8988T (cell line): ENCODE data around the gene SERPINB10.

Source experiments
- DNase-seq: peaks from one replicate; pipeline ENCODE4 v3.0.0; 2011

Gene SERPINB10

DNA sequence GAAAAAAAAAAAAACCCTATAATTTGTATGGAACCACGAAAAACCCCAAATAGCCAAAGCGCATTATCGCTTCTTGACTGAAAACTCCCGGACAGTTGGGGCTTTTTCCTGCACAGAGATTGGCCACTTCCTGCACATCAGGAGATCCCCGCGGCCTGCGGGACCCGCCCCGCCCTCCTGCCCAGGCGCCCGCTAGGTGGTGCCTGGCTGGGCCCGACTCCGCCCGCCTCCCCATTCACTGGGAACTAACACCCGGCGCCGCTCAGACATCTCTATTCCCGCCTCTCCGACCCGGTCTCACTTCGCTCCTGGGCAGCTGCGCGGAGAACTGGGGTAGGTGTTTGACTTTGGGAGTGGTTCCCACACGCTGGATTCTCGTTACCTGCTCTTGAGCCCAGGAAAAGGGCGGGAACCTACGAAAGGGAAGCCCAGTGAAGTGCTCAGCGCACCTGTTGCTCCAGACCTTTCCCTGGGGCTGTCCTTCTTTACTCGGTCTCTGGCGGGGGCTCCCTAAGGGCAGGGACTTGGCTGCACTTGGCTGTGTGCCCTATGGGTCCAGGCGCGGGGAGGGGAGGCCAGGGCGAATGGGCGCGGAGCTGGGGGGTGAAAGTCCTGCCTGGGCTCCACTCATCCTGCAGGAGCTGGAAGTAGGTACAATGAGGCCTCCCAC, 41.4 kb downstream of the SERPINB10 start, which contains the start of gene HMSD:
Gene HMSD, plus strand, starts transcription at position 234 of the 670 bp plus-strand sequence. CDS start 4,155 bp downstream, outside the sequence.
- DNase-seq, result peak; percentile 22

DNA sequence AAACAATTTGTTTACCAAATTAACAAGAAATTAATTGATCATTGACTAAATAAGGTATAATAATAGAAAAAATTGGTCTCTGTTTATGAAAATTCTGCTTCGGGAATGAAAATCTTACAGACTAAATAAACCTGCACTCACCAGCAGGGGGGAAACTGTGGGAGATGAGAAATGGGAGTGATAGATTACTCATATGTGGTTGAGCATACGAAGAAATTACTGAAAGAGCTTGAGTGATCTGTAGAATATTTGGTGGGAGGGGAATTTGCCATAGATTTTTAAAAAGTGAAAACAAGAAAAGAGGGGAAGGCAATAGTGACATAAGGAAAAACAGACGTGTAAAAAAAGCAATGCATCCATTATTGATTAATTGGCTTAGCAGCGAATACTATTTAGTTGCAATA, 43.5 kb downstream of the SERPINB10 start:
- no peak for DNase-seq

DNA sequence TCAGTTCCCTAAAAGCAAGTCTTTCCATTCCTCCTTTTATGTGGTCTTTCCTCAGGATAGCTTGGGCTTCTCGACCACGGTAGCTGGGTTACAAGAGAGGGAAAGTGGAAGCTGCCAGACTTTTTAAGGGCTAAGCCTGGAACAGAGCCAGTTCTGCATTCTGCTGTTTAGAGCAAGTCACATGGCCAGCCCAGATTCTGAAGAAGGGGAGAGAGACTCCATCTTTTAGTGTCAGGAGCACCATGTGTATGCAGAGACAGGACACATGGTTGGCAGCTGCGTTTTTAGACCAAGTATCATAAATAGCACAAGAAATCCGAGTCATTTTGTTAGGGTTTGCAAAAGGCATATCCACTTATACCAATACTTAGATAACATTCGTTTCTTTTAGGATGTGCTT, 46.1 kb downstream of the SERPINB10 start:
- no peak for DNase-seq

GRCh38 chr18:63956755-63957154, 49.0 kb downstream of the SERPINB10 start:
- no peak for DNase-seq

GRCh38 chr18:63960891-63961290, 53.1 kb downstream of the SERPINB10 start:
- DNase-seq, result no peak

- DNase-seq, result no peak
Measured at GRCh38 chr18:63961435-63961980, 53.8 kb downstream of the SERPINB10 start.

DNA sequence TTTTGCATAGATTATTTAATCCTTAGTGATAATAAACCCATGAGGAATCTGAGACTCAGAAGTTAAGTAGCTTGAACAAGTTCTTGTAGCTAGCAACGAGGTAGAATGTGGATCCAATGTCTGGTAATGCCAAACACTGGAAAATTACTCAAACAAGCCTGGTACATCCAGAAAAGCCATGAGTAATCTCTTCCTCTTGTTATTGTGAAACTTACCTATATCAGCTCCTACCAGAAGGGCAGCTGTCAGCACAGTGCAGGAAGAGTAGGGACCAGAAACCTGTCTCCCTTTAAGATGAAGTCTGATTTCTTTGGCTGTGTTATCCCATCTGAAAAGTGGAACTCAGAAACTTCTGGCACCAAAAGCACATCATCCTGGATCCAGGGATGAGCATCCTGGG, 54.4 kb downstream of the SERPINB10 start:
- no peak for DNase-seq

DNA sequence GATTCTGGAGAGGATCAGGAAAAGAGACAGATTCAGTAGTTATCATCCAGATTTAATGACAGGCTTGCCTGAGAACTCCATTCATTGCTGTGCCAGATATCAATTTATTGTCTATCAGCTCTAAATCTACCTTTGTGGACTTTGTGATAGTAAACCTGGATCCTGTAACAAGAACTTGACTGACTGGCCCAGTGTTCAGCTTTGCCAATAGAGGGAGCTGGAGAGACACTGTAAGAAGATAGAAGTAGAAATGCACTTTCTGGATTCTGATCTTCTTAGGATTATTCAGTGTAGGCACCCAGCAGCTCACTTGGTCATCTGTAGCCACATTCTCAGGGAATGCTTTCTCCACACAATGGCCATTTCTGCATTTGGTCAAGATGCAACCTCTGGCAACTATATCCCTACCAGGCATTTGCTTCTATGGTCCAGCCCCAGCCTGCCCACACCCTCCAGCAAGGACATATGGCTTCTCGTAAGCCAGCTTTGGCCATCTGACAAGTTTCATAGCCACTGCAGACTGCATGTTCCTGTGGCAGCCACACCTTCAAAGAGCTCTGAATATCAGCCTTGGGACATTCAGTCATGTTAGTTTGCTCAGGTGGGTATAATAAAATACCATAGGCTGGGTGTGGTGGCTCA, 56.0 kb downstream of the SERPINB10 start:
- no peak for DNase-seq

GRCh38 chr18:63964908-63965307, 57.1 kb downstream of the SERPINB10 start:
- DNase-seq, result no peak

GRCh38 chr18:63965716-63966330, 58.1 kb downstream of the SERPINB10 start:
- no peak for DNase-seq

DNA sequence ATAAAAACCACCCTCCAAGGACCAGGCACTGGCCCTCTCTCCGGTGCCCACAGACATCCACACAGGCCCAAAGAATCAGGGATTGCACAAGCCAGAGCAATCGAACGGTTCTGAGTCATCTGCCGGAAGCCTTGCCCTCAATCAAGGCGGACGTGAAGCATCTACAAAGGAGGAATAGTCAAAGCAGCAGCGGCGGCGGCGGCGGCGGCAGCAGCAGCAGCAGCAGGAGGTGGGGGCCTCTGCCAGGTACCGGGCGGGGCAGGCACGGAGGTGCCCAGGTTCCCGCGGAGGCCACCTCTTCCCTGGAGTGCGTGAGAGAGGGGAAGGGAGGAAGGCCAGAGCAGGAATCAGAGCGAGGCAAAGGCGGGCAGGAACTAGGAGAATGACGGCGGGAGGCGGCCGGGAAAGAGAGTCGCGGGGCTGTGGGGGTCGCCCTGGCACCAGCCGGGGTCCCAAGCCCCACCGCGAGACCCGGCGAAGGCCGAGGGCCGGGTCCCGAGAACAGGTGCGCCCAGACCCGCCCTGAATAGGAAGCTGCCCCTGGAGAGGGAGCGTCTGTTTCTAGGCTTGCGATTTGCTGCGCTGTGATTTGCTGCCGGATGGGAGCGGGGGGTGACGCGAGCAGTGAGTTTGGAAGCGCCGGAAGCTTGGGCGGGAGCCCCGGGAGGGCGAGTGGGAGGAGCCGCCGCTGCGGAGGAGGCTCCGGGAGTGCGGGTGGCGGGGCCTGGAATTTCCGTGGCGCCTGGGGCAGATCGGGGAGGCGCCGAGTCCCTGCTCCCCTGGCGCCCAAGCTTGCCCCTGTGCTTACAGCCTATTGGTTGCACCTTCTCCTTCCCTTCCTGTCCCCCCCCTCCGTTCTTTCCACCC, 62.4 kb downstream of the SERPINB10 start, which contains the start of gene SERPINB8:
Gene SERPINB8, plus strand, starts transcription at position 140 of the 867 bp plus-strand sequence. CDS start 8,228 bp downstream, outside the sequence.
- DNase-seq, result peak; percentile 15

DNA sequence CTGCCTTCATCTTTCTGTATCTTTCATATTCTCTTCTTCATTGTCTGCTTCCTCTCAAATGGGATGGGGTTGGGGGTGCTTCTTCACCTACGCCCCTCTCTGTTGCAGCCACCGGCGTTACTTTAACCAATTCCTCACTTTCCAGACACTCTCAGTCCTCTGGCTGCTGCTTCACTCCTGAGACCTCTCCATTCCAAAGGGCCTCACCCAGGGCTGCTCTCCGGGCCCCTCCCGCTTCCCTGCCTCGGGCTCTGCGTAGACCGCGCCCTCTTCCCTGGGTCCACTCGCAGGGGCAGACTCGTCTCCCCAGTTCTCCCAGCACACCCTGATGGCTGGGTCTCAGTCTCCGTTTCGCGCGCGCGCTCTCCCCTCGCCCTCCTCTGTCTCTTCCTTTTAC, 63.0 kb downstream of the SERPINB10 start:
- no peak for DNase-seq

DNA sequence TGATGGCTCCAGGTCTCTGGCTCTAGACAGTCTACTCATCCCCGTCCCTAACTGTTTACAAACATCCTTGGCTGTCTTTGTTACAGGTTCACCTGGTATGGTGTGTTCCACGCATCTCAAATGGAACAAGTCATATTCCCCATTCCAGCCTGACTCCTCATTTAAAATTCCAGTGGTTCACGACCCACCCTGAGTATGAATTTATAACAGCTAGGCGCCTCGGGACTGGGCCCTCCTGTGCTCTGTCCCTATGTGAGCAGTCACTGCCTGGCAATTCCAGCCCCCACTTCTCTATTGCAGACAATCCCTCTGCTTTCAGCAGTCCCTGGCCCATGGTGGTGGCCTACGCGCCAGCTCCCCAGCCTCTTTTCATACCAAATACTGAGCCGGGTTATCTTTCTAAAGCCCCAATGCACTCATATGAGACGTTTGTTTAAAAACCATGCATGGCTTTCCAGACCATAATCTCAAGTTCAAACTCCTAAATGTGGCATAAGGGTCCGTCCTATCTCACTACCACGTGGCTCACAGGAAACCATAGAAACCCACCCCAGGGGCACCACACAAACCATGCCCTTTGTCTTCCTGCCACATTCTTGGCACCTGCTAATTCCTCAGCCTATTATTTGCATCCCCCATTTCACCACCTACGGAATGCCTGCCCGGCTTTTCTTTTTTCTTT, 63.7 kb downstream of the SERPINB10 start:
- no peak for DNase-seq

DNA sequence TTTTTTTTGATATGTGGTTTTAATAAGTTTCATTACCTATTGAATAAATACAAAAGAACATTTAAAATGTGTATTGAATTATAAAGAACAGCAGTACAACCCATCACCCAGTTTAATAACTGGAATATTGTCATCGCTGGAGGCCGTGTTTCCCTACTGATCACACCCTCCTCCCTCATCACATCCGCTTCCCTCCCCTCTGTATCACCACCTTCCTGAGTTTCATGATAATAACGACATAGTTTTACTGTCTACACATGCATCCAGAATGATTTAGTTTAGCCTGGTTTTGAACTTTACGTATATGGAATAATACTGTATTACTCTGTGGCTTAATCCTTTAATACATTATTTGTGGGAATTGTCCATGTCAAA, 64.2 kb downstream of the SERPINB10 start:
- DNase-seq, result no peak

DNA sequence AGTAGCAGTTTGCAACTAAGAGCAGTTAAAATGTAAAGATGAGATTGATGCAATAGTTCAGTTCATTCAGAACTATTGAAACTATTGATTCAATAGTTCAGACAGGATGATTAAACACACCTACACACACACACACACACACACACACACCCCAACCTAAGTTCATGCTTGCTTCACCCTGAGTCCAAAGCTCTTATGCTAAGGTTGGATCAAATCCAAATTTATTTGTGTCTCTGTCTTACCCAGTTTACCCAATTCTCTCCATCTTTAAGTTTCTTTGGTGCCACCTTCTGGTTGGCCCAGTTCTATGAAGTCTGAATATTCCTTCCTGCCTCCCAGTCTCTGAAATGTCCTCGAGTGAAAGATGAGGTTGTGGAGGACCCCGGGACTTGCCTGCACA, 67.2 kb downstream of the SERPINB10 start:
- DNase-seq, result no peak

DNA sequence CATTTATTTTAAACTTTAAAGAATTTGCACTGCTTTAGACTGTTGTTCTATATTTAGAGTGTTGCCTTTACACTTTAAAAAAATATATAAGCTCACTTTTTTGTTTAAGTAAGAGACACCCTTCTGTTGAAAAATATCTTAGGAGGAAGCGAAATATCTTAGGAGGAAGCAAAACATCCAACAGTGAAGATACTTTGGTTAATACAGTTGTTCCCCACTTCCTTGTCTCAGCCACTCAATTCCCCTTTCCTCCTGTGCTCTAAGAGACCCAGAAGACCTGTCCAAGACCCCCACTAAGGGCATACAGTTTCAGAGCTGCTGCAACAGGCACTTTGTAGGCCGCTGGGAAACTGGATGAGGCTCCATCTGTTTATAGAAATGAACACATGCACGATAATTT, 67.9 kb downstream of the SERPINB10 start:
- DNase-seq, result no peak

DNA sequence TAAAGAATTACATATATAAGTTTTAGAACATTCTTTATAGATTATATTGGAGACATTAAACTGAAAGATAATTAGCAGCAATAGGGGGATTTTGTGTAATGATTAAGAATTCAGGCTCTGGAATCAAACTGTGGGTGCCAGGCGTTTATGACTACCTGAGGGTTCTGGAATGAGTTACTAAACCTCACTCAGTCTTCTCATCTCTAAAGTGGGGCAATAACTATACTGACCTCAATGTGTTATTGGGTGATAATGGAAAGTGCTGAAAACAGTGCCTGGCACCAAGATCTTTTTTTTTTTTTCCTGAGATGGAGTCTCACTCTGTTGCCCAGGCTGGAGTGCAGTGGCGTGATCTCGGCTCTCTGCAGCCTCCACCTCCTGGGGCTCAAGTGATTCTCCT, 69.3 kb downstream of the SERPINB10 start:
- no peak for DNase-seq

DNA sequence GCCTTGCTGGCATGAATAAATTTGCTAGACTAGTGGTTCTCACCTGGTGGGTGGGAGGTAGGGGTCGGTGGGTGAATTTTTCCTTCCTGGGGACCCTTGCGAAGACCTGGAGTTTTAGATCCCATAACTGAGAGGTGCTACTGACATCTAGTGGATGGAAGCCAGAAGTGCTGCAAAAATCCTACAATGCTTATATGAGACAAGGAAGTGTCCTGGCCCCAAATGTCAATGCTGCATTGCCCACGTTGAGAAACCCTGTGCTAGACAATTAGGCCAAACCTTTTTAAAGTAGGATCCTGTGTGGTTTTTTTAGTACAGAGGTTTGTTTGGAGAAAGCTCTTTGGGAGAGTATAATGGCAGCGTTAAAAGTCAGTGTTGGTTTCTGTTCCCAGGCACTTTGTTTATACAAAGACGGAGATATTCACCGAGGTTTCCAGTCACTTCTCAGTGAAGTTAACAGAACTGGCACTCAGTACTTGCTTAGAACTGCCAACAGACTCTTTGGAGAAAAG, 71.7 kb downstream of the SERPINB10 start:
- DNase-seq, result no peak

GRCh38 chr18:63980027-63980426, 72.3 kb downstream of the SERPINB10 start:
- no peak for DNase-seq

DNA sequence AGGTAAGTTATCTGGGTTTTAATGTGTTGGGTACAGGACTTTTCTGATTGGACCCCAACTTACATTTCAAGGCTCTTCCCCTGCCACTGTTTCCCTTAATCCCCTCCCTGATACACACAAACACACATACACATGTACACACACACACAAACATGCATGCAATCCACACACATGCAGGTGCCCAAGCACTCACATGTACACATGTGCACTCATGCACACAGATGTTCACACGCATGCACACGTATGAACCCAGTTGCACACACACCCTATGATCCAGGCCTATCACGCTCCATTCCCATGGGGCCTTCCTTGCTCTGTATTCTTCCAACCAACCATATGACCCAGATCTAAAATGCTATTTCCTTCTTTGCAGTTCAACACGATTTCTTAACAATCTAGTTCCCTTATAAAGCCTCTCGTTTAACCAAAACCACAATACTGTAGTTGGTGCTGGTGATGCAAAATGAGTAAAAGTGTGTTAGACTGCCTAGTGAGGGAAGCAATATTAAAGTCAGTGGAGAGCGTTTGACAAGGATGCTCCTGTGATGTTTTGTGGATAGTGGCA, 73.2 kb downstream of the SERPINB10 start:
- DNase-seq, result no peak

- DNase-seq, result no peak
Measured at GRCh38 chr18:63981719-63982118, 74.0 kb downstream of the SERPINB10 start.

DNA sequence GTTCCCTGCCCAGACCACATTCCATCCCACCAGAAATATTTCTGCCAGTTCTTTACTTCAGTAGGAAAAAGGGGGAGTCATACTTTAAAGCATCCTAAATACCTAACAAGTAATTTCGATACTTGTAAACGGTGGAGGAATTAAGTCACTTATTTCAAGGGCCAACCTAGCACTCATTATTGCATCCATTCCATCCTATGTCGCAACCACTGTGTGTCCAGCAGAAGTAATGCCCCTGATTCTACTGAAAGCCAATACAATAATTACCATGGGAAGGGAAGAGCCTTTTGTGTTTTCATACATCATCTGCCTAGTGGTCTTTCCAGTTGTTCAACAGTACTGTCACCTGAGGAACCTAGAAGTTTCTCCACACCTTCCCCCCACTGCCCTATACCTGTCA, 74.6 kb downstream of the SERPINB10 start:
- DNase-seq, result no peak
